ENCODE measurements around the gene CCDC38.

CCDC38 gene

DNA sequence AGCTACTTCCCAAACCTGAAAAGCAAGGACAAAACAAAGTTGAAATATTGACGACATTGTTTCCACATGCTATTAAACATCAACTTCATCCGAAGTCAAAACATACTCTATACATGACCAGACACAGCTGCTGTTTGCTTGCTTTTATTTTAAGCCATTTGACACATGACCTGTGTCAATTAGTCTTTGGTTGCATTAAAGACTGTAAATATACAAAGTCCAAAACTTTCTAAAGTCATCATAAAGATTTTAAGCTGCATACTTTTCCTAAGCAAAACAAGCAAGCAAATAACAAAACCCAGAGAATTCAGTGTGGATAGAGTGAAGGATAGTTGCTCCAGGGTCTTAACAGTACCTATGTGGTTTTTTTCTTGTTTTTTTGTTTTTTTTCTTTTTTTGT lies 31.9 kb upstream of the CCDC38 start:
- TF ChIP-seq GATA3 (IDR thresholded peaks at IDR 0.05; ENCODE audit: low read depth, low read length): no peak
- no peak for TF ChIP-seq GATA2 (IDR thresholded peaks at IDR 0.05; ENCODE audit: low read depth, low read length)

DNA sequence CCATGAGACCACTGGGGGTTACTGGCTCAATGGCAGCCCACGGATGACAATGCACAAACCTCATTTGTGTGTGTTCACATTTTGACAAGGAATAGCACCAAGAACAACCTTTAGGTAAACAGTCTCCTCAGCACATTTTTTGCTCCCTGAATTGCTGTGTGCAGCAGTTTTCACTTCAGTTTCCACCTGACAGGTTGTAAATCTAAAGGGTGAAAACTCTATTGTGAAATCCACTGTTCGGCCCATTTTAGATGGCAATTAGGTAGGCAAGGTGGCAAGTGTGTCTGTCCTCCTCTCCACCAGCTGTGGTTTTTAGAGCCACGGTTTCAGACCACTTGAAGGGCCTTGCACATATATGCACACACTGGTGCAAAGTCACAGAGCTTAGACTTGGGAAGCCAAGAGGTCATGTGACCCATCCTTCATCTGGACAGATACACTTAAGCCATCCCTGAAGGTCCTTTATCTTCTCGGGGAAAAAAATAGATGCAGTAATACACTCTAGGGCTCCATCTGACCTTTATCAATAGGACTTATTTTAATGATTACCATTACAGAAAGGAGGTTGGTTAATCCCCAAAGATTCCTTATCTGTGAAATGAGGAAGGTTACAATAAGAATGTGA lies 30.5 kb upstream of the CCDC38 start:
- no peak for TF ChIP-seq GATA3 (IDR thresholded peaks at IDR 0.05; ENCODE audit: low read depth, low read length)
- no peak for TF ChIP-seq GATA2 (IDR thresholded peaks at IDR 0.05; ENCODE audit: low read depth, low read length)

DNA sequence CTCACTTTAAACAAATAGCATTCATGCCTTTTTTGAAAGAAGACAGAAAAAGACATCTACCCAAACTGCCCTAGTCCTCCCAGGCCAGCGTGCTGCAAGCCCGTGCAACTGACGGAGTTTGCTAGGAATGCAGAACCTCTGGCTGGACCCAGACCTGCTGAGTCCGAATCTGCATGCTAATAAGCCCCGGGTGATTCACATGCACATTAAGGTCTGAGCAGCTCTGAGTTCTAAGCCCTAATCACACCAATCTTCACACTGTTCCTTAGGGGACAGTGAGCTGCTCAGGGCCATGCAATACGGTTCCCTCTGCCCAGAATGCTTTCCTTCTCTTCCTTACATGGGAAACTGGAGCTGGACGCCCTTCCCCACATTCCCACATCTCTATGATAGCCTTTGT lies 28.5 kb upstream of the CCDC38 start:
- no peak for TF ChIP-seq GATA2 (IDR thresholded peaks at IDR 0.05; ENCODE audit: low read depth, low read length)
- TF ChIP-seq GATA3 (IDR thresholded peaks at IDR 0.05; ENCODE audit: low read depth, low read length): no peak

DNA sequence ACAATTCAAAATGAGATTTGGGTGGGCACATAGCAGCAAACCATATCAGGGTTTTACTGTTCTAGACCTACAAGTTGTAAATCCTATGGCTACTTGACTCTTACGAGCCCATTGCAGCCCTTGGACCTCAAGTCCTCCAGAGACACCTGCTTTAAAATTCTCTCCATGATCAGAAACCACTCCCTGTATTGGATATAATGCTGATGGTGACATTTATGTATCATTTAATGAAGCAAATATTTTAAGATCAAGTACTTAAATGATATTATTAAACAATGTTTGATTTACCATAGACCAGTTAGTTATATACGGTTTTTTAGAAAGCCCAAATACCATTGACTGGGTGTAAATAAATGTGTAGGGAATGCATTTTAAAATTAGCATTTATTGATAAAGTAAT lies 24.9 kb upstream of the CCDC38 start:
- no peak for TF ChIP-seq GATA3 (IDR thresholded peaks at IDR 0.05; ENCODE audit: low read depth, low read length)
- TF ChIP-seq GATA2 (IDR thresholded peaks at IDR 0.05; ENCODE audit: low read depth, low read length): no peak

DNA sequence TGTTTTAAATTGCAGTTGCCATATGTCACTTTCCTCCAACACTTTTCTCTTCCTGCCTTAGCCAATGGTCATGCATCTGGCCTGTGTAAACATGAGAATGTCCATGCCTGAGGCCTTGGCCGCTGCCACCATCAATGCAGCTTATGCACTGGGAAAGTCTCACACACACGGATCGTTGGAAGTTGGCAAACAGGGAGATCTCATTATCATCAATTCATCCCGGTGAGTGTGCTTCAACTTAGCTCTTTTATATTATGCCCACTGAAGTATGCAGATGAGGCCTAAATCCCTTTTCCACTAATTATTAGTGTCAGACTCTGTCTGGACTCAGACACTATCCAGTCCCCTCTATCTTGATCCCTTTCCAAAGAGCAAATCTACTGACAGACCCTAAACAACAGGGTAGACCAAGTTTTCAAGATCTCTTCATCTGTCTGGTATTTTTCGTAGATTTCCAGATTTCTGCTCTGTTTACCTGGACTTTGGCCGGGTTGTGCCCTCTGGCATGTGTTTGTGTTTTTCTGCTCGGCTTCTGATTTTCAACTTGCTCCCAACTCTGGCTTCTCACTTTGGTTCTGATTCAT lies 24.0 kb upstream of the CCDC38 start:
- no peak for TF ChIP-seq GATA2 (IDR thresholded peaks at IDR 0.05; ENCODE audit: low read depth, low read length)
- no peak for TF ChIP-seq GATA3 (IDR thresholded peaks at IDR 0.05; ENCODE audit: low read depth, low read length)

DNA sequence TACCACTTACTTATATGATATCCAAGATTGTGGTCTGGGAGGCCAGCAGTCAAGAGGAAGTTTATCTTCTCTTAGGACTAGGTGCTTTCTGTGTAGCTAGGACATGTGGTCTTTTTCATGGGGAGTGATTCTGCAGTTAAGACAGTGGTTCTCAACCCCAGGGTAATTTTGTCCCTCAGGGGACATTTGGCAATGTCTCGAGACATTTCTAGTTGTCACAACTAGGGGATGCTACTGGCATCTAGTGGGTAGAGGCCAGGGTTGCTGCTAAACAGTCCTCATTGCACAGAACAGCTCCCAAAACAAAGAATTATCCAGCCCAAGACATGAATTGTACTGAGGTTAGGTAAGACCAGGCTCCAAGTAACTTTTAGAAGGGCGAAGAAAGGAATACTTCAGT lies 20.7 kb upstream of the CCDC38 start:
- TF ChIP-seq GATA3 (IDR thresholded peaks at IDR 0.05; ENCODE audit: low read depth, low read length) (no peak), GATA2 (IDR thresholded peaks at IDR 0.05; ENCODE audit: low read depth, low read length) (no peak)

DNA sequence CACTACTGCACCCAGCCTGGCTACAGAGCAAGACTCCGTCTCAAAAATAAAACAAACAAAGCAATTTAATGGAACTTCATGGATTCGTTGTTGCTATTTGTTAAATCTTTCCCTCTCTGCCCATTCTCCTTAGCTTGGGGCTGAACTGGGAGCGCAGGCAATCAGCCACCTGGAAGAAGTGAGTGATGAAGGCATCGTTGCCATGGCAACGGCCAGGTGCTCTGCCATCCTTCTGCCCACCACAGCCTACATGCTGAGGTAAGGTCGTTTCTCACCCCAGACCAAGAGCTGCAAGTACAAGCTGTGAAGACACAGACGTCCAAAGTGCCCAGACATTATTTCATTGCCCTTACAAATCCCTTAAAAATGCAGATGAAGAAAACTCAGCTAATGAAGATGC lies 19.8 kb upstream of the CCDC38 start:
- TF ChIP-seq GATA2 (IDR thresholded peaks at IDR 0.05; ENCODE audit: low read depth, low read length) (no peak), GATA3 (IDR thresholded peaks at IDR 0.05; ENCODE audit: low read depth, low read length) (no peak)

DNA sequence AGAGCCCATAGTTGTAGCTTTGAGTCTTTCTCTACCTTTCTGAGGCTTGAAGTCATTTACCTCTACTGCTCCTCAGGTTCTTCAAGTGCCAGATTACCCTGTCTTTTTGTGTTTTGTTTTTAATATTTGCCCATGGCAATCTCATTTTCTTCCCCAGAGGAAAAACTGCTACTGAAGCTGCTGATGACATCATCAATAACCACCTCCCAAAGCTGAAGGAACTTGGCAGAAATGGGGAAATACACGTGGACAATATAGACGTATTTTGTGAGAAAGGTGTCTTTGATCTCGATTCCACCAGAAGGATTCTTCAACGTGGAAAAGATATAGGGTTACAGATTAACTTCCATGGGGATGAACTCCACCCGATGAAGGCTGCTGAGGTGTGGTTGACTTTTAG lies 17.8 kb upstream of the CCDC38 start:
- no peak for TF ChIP-seq GATA3 (IDR thresholded peaks at IDR 0.05; ENCODE audit: low read depth, low read length)
- TF ChIP-seq GATA2 (IDR thresholded peaks at IDR 0.05; ENCODE audit: low read depth, low read length): no peak

DNA sequence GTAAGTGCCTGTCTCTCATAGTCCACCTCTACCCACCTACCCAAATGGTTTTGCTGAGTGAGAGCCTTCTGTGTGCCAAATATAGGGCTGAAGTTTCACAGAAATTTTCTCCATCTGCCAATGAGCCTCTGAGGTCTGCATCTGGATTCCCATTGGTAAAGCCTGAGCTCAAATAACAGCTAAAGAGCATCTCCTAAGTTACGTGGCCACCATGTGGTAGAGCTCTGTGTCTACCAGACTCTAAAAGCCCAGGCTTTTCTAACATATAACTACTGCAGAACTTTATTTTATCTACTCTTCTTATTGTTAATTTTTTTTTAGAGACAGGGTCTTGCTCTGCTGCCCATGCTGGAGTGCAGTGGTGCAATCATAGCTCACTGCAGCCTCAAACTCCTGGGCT lies 16.7 kb upstream of the CCDC38 start:
- no peak for TF ChIP-seq GATA2 (IDR thresholded peaks at IDR 0.05; ENCODE audit: low read depth, low read length)
- no peak for TF ChIP-seq GATA3 (IDR thresholded peaks at IDR 0.05; ENCODE audit: low read depth, low read length)

DNA sequence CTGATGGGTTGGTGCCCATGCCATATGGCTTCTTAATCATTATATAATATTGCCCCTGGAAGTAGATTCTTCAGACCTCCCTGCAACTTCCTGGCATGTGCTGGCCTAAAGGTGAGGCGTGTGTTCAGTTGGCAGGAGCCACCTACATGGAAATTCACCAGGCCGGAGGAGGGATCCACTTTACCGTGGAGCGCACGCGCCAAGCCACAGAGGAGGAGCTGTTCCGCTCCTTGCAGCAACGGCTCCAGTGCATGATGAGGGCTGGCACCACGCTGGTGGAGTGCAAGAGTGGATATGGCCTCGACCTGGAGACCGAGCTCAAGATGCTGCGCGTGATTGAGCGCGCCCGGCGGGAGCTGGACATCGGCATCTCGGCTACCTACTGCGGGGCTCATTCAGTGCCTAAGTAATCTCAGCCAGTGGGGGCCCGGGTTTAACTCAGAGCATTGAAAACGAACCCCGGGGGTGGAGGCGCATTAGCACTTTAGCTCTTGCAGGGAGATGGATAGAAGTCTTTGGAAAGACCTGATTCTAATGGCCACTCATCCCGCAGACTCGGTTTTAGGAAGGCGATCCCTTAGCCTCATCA lies 14.2 kb upstream of the CCDC38 start:
- no peak for TF ChIP-seq GATA2 (IDR thresholded peaks at IDR 0.05; ENCODE audit: low read depth, low read length)
- TF ChIP-seq GATA3 (IDR thresholded peaks at IDR 0.05; ENCODE audit: low read depth, low read length): no peak

DNA sequence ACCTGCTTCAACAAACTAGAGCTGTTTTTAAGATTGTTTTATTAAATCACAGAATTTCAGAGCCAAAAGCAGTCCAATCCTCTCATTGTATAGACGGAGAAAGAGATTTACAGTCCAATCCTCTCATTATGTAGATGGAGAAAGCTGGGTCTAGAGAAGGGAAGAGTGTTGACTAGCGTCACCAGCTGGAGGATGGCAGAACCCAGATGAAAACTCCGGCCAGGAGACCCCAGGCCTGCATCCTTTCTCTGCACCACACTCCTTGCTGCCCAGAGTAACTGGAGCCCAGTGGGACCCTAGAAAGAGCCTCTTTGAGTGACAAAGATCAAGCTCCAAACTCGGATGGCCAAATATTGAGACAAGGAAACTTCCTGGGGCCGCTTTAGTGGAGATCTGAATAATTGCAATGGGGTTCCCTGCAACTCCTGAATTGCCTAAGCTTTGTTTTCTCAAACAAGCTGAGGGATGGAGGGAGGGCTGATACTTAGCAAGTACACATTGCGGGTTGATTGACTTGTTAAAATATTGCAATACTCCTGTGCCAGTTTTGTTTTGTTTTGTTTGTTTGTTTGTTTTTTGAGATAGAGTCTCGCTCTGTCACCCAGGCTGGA lies 13.2 kb upstream of the CCDC38 start:
- TF ChIP-seq GATA3 (IDR thresholded peaks at IDR 0.05; ENCODE audit: low read depth, low read length) (no peak), GATA2 (IDR thresholded peaks at IDR 0.05; ENCODE audit: low read depth, low read length) (no peak)

DNA sequence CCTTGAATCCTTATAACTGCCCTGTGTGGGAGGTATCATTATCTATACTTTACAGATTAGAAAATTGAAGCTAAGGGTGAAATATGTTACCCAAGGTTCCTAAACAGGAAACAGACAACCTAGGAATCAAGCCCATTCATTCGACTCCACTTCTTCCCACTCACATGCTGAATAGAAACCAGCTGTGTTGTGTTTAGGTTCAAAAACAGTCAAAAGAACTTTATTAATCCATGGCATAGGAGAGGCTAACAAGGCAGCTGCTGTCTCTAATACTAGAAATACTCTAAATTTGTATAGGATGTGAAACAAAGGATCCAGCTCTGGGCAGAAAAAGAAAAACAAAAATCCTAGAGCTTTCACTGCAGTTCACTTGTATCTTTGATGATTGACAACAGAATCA lies 10.6 kb upstream of the CCDC38 start:
- TF ChIP-seq GATA3 (IDR thresholded peaks at IDR 0.05; ENCODE audit: low read depth, low read length): no peak

DNA sequence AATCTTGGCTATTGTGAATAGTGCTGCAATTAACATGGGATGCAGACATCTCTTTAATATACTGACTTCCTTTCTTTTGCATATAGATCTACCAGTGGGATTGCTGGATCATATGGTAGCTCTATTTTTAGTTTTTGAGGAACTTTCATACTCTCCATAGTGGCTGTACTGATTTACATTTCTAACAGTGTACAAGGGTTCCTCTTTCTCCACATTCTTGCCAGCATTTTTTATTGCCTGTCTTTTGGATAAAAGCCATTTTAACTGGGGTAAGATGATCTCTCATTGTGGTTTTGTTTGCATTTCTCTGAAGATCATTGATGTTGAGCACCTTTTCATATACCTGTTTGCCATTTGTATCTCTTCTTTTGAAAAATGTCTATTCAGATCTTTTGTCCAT lies 9.1 kb upstream of the CCDC38 start:
- TF ChIP-seq GATA3 (IDR thresholded peaks at IDR 0.05; ENCODE audit: low read depth, low read length) (no peak), GATA2 (IDR thresholded peaks at IDR 0.05; ENCODE audit: low read depth, low read length) (no peak)

DNA sequence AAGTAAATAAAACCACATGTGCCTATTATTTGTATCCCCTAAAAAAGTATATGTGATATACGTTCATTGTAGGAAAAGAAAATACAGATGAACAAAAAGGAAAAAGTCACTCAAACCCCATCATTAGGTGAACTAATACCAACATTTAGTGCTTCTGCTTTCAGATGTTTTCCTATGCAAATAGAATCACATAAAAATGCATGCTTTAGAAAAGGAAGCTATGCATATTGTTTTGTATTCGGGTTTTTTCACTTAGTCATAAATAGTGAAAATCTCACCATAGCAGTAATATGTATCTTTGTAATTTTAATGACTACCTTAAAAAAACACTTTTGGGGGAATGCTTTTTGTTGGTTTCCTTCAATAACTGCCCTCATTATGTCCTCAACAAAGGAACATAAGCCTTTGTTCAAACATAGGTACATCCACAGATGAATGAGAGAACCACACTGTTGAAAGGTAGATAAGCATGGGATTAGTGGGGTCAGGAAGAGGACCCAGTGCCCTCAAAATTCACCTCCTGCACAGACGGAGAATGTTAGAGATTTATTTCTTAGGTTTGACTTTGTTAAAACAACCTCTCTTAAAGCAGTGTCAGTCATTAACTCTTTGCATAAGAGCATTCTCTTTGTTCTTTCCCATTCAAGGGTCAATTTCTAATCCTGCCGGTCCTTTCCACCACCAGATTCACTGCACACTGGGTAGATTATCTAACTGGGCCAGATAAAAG lies 7.2 kb upstream of the CCDC38 start:
- TF ChIP-seq GATA3 (IDR thresholded peaks at IDR 0.05; ENCODE audit: low read depth, low read length) (no peak), GATA2 (IDR thresholded peaks at IDR 0.05; ENCODE audit: low read depth, low read length) (no peak)
